ENCODE measurements around the gene RNFT2. TPM values are rescaled to one million over a fixed set of nuclear protein-coding genes. Genes with fewer than 3 reads are reported as not detected.

Gene RNFT2
- total RNA-seq, 1 experiment from 2014 or later, result 34.9 TPM

DNA sequence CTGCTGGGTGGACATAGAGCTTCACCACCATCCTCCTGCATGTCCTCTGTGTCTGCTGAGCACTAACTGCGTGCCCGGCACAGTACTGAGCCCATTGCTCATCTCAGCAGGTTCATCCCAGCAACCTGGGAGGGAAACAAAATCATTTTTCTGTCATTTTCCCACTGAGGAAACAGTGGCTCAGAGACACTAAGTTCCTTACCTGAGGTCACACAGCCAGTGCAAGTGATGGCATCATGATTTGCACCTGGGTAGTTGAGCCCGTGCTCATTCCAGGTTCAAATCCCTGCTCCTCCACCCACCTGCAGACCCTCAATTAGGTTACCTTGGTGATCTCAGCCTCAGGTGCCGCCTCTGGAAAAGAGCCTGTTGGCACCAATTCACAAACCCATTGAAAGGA, 23.4 kb downstream of the RNFT2 start:
- CTCF ChIA-PET, result no interaction called here
- H2AFZ ChIP-seq (ENCODE audit: low read depth, low read length, poor library complexity, severe bottlenecking), result no peak overlapping the region
- POLR2A ChIA-PET, result no interaction called here
- no peaks in the 10 kb centered on the region for H4K20me1 ChIP-seq (ENCODE audit: insufficient read depth)
- intact Hi-C loops (cut with micrococcal nuclease), result no loop called here
- BruUV-seq (replicated peaks), result no TSS peak
- no peak overlapping the region for H3K4me3 ChIP-seq (replicated peaks in 1 of 2; ENCODE audit: low read depth in 1 of 2, low read length in 2 of 2)
- peaks cover 5 to 16% of the 10 kb centered on the region in 2 experiments; a peak in 2 of 4 replicates for H3K4me1 ChIP-seq (ENCODE audit: control insufficient read depth in 1 of 2, insufficient read depth in 2 of 2, low read length in 2 of 2)
- H3K36me3 ChIP-seq (ENCODE audit: control insufficient read depth in 1 of 2, insufficient read depth in 2 of 2, low read length in 2 of 2), result peaks cover 0 to 2% of the 10 kb centered on the region in 2 experiments; a peak in 1 of 4 replicates
- TF ChIP-seq, protein P1, sequence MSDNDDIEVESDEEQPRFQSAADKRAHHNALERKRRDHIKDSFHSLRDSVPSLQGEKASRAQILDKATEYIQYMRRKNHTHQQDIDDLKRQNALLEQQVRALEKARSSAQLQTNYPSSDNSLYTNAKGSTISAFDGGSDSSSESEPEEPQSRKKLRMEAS (IDR thresholded peaks at IDR 0.05), result no peak
- no peak for TF ChIP-seq RAD21 (IDR thresholded peaks at IDR 0.05; ENCODE audit: low read depth)
- TF ChIP-seq YY1 (IDR thresholded peaks at IDR 0.05; ENCODE audit: extremely low read depth, insufficient replicate concordance, low read depth, low read length), result no peak
- no peak for TF ChIP-seq SIN3A (IDR thresholded peaks at IDR 0.05; ENCODE audit: low read depth)
- no peak for TF ChIP-seq ZNF274 (IDR thresholded peaks at IDR 0.05; ENCODE audit: low read depth, low read length)
- TF ChIP-seq FOSL1 (IDR thresholded peaks at IDR 0.05; ENCODE audit: low read depth), result no peak
- no peak for TF ChIP-seq TCF7L2 (IDR thresholded peaks at IDR 0.05; ENCODE audit: borderline replicate concordance, extremely low read depth, insufficient read depth, insufficient read length)
- no peak for DNase-seq (ENCODE audit: low read depth, low spot score)
- no peak overlapping the region for H3K27ac ChIP-seq (ENCODE audit: low read depth, low read length)
- ATAC-seq, result no peak
- peaks cover 14% of the 10 kb centered on the region; the same call in 1 of the 2 replicates for H3K79me2 ChIP-seq (ENCODE audit: insufficient read depth, low read length)
- H3K4me2 ChIP-seq (ENCODE audit: low read length), result peak overlapping the region; percentile 75; the same call in 1 of the 2 replicates
- no peaks in the 10 kb centered on the region for H3K9me2 ChIP-seq (ENCODE audit: insufficient read depth)
- no peaks in the 10 kb centered on the region for H3K9me3 ChIP-seq (ENCODE audit: control insufficient read depth in 1 of 2, insufficient read depth in 1 of 2, low read depth in 1 of 2, low read length in 2 of 2)
- RAD21 ChIA-PET (ENCODE audit: low non-redundant PET in 1 of 2, low total read pairs in 2 of 2, uncharacterized antibody in 2 of 2, unreplicated experiment in 2 of 2), result no interaction called here
- H3K9ac ChIP-seq (ENCODE audit: low read length), result no peak overlapping the region
- no peaks in the 10 kb centered on the region for H3K27me3 ChIP-seq (ENCODE audit: insufficient read depth, low read length)

DNA sequence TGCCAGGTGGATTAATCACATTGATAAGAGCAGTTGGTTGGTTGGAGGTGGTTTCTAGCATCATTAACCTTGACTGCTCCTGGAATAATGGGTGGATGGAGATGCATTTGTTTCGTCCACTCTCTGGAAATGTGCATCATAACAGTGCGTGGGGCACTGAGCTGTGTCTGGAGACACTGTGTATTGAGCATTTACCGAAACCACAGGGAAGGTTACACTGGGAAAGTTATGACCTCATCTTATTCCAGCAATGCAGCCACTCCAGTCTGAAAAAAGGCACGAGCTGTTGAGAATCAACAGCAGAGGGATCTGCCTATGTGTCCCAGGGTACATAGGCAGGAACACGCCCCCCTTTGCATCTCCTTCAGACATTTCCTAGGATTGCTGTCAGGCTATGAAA, 27.2 kb downstream of the RNFT2 start:
- ChIA-PET POLR2A (no interaction called here), RAD21 (ENCODE audit: low non-redundant PET in 1 of 2, low total read pairs in 2 of 2, uncharacterized antibody in 2 of 2, unreplicated experiment in 2 of 2) (no interaction called here), CTCF (interaction anchor here (0.6 kb wide), 1 partner anchor 67 kb away, joined by 3 read pairs; no protein-coding TSS in a partner anchor)
- no peak overlapping the region for H3K4me3 ChIP-seq (replicated peaks in 1 of 2; ENCODE audit: low read depth in 1 of 2, low read length in 2 of 2)
- TF ChIP-seq ZNF274 (IDR thresholded peaks at IDR 0.05; ENCODE audit: low read depth, low read length) (no peak), SRF (IDR thresholded peaks at IDR 0.05; ENCODE audit: low read depth) (no peak), FOSL1 (IDR thresholded peaks at IDR 0.05; ENCODE audit: low read depth) (no peak)
- H3K9ac ChIP-seq (ENCODE audit: low read length), result no peak overlapping the region
- H3K27ac ChIP-seq (ENCODE audit: low read depth, low read length), result no peak overlapping the region
- intact Hi-C loops (cut with micrococcal nuclease), result no loop called here
- no peaks in the 10 kb centered on the region for H3K9me2 ChIP-seq (ENCODE audit: insufficient read depth)
- DNase-seq (ENCODE audit: low read depth, low spot score) (no peak), ATAC-seq (no peak)
- peaks cover 5 to 12% of the 10 kb centered on the region in 2 experiments; a peak in 2 of 4 replicates for H3K4me1 ChIP-seq (ENCODE audit: control insufficient read depth in 1 of 2, insufficient read depth in 2 of 2, low read length in 2 of 2)
- H3K4me2 ChIP-seq (ENCODE audit: low read length), result no peak overlapping the region
- no TSS peak for BruUV-seq (replicated peaks)
- no peaks in the 10 kb centered on the region for H4K20me1 ChIP-seq (ENCODE audit: insufficient read depth)
- no peaks in the 10 kb centered on the region for H3K27me3 ChIP-seq (ENCODE audit: insufficient read depth, low read length)
- H3K36me3 ChIP-seq (ENCODE audit: control insufficient read depth in 1 of 2, insufficient read depth in 2 of 2, low read length in 2 of 2), result peaks cover 0 to 3% of the 10 kb centered on the region in 2 experiments; a peak in 1 of 4 replicates
- no peak overlapping the region for H2AFZ ChIP-seq (ENCODE audit: low read depth, low read length, poor library complexity, severe bottlenecking)
- H3K9me3 ChIP-seq (ENCODE audit: control insufficient read depth in 1 of 2, insufficient read depth in 1 of 2, low read depth in 1 of 2, low read length in 2 of 2), result no peaks in the 10 kb centered on the region
- peaks cover 14% of the 10 kb centered on the region; the same call in 1 of the 2 replicates for H3K79me2 ChIP-seq (ENCODE audit: insufficient read depth, low read length)

All from HCT116 (cell line).